Embryonic facial prominence (tissue), 1 donor: ENCODE measurements around the gene RUNX1.

Experiments used
- DNase-seq: peaks from one replicate; pipeline ENCODE4 v3.0.0-alpha.2; 2016; ENCODE audit errors: extremely low spot score

The RUNX1 gene

DNA sequence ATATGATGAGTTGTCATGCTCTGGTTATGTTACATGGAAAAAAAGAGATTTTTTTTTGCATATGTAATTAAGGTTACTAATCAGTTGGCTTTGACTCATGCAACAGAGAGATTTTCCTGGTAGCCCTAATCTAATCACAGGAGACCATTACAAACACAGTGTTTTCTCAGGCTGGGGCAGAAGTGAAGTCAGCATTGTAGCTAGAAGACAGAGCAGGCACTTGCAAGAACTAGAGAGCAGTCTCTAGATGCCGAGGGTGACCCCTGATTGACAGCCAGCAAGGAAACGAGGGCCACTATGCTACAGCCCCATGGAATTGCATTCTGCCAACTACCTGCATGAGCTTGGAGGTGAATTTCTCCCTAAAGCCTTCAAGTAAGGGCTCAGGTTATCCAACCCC, 151.3 kb downstream of the RUNX1 start:
- no peak for DNase-seq

DNA sequence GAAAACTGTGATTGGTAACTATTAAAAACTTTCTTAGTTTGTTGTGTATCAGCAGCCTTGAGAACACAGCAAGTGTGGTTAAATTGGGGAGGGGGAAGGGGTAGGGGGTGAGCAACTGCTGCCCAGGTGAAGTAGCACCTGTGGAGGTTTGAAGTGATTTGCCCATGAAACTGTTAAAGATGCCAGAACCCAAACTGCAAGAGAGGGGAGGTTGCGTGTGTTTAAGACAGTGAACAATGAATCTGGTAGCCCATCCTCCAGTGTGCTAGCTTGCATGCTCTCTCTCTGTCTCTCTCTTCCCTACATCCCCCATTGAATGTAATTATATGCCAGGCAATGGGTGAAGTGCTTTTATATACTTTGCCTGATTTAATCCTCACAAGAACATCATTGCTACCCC, 154.7 kb downstream of the RUNX1 start:
- no peak for DNase-seq

DNA sequence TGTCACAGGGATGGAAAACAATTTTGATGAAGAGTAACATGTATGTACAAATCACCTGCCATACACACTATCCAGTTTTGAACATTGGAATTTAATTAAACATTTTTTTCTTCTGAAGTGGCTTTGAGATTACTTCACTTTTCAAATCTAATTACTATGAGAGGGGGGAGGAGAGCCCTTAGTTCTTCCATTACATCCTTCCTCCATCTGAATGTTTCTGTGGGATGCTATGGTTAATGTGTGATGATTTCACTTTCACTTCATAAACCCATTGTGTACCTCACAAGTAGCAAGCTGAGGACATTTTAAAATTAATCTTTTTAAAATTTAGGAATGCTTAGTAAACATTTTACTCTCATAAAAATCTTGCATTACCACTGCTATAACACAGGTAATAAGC, 156.9 kb downstream of the RUNX1 start:
- no peak for DNase-seq

DNA sequence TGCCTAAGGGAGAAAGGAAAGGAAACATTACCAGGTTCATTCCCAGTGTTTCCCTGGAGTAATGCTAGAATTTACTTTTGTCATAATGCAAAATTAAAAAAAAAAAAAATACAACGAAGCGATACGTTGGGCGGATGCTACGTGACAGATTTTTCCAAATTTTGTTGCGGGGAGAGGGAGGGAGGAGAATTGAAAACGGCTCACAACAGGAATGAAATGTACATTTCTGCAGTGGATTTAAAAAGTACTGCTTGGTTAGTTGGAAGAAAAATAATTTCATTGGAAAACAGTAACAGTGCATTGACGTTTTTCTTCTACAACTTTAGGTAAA, 157.5 kb downstream of the RUNX1 start:
- no peak for DNase-seq

DNA sequence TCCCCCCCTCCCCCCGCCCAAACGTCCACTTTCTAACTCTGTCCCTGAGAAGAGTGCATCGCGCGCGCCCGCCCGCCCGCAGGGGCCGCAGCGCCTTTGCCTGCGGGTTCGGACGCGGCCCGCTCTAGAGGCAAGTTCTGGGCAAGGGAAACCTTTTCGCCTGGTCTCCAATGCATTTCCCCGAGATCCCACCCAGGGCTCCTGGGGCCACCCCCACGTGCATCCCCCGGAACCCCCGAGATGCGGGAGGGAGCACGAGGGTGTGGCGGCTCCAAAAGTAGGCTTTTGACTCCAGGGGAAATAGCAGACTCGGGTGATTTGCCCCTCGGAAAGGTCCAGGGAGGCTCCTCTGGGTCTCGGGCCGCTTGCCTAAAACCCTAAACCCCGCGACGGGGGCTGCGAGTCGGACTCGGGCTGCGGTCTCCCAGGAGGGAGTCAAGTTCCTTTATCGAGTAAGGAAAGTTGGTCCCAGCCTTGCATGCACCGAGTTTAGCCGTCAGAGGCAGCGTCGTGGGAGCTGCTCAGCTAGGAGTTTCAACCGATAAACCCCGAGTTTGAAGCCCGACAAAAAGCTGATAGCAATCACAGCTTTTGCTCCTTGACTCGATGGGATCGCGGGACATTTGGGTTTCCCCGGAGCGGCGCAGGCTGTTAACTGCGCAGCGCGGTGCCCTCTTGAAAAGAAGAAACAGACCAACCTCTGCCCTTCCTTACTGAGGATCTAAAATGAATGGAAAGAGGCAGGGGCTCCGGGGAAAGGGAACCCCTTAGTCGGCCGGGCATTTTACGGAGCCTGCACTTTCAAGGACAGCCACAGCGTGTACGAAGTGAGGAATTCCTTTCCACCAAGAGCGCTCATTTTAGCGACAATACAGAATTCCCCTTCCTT, 158.1 kb downstream of the RUNX1 start:
- no peak for DNase-seq

DNA sequence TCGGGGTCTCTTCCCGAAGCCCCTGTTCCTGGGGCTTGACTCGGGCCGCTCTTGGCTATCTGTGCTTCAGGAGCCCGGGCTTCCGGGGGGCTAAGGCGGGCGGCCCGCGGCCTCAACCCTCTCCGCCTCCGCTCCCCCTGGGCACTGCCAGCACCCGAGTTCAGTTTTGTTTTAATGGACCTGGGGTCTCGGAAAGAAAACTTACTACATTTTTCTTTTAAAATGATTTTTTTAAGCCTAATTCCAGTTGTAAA, 158.7 kb downstream of the RUNX1 start:
- DNase-seq = no peak

DNA sequence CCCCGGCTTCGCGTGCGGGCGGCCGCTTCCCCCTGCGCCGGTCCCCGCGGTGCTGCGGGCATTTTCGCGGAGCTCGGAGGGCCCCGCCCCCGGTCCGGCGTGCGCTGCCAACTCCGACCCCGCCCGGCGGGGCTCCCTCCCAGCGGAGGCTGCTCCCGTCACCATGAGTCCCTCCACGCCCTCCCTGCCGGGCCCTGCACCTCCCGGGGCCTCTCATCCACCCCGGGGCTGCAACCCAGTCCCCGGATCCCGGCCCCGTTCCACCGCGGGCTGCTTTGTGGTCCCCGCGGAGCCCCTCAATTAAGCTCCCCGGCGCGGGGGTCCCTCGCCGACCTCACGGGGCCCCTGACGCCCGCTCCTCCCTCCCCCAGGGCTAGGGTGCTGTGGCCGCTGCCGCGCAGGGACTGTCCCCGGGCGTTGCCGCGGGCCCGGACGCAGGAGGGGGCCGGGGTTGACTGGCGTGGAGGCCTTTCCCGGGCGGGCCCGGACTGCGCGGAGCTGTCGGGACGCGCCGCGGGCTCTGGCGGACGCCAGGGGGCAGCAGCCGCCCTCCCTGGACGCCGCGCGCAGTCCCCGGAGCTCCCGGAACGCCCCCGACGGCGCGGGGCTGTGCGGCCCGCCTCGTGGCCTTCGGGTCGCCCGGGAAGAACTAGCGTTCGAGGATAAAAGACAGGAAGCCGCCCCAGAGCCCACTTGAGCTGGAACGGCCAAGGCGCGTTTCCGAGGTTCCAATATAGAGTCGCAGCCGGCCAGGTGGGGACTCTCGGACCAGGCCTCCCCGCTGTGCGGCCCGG, 159.2 kb downstream of the RUNX1 start:
- peak; percentile 56 for DNase-seq

DNA sequence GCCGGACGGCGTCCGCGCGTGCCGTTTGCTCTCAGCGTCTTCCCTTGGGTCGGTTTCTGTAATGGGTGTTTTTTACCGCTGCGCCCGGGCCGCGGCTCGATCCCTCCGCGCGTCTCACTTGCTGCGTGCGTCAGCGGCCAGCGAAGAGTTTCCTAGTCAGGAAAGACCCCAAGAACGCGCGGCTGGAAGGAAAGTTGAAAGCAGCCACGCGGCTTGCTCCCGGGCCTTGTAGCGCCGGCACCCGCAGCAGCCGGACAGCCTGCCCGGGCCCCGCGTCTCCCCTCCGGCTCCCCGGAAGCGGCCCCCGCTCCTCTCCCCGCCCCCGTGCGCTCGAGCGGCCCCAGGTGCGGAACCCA, 159.8 kb downstream of the RUNX1 start:
- DNase-seq = no peak

DNA sequence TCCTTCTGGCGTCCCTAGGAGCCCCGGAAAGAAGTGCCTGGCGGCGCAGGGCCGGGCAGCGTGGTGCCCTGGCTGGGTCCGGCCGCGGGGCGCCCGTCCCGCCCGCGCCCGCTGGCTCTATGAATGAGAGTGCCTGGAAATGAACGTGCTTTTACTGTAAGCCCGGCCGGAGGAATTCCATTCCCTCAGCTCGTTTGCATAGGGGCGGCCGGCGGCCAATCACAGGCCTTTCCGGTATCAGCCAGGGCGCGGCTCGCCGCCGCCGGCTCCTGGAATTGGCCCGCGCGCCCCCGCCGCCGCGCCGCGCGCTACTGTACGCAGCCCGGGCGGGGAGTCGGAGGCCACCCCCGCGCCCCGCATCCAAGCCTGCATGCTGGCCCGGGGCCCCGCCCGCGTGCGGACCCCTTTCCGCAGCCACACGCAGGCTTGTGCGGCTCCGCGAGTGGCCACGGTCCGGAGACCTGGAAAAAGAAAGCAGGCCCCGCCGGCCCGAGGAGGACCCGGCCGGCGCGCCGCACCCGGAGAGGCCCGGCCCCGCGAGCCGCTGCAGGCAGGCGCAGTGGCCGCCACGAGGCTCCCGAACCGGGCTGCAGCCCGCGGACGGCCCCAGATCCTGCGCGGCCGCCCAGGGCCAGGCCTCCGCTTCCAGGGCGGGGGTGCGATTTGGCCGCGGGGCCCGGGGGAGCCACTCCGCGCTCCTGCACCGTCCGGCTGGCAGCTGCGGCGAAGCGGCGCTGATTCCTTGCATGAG, 160.4 kb downstream of the RUNX1 start:
- peak; percentile 87 for DNase-seq

DNA sequence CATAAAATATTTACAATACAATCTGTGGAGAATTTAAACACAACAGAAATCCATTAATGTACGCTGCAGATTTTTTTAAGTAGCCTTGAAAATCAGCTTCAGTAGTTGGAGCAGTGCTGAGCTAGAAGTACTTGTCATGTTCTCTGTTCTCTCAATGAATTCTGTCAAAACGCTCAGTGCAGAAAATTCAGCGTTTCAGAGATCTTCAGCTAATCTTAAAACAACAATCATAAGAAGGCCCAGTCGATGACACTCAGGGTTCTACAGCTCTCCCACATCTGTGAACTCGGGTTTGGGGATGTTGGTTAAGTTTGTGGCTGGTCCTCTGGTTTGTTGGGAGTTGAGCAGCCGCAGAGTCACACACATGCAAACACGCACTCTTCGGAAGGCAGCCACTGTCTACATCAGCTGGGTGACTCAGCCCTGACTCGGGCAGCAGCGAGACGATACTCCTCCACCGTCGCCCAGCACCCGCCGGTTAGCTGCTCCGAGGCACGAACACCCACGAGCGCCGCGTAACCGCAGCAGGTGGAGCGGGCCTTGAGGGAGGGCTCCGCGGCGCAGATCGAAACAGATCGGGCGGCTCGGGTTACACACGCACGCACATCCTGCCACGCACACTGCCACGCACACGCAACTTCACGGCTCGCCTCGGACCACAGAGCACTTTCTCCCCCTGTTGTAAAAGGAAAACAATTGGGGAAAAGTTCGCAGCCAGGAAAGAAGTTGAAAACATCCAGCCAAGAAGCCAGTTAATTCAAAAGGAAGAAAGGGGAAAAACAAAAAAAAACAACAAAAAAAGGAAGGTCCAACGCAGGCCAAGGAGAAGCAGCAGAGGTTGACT, 161.2 kb downstream of the RUNX1 start:
- no peak for DNase-seq

DNA sequence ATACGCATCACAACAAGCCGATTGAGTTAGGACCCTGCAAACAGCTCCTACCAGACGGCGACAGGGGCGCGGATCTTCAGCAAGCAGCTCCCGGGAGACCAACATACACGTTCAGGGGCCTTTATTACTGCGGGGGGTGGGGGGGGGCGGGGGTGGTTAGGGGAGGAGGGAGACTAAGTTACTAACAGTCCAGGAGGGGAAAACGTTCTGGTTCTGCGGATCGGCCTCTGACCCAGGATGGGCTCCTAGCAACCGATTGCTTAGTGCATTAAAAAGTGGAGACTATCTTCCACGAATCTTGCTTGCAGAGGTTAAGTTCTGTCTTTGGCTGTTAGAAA, 162.0 kb downstream of the RUNX1 start:
- no peak for DNase-seq

DNA sequence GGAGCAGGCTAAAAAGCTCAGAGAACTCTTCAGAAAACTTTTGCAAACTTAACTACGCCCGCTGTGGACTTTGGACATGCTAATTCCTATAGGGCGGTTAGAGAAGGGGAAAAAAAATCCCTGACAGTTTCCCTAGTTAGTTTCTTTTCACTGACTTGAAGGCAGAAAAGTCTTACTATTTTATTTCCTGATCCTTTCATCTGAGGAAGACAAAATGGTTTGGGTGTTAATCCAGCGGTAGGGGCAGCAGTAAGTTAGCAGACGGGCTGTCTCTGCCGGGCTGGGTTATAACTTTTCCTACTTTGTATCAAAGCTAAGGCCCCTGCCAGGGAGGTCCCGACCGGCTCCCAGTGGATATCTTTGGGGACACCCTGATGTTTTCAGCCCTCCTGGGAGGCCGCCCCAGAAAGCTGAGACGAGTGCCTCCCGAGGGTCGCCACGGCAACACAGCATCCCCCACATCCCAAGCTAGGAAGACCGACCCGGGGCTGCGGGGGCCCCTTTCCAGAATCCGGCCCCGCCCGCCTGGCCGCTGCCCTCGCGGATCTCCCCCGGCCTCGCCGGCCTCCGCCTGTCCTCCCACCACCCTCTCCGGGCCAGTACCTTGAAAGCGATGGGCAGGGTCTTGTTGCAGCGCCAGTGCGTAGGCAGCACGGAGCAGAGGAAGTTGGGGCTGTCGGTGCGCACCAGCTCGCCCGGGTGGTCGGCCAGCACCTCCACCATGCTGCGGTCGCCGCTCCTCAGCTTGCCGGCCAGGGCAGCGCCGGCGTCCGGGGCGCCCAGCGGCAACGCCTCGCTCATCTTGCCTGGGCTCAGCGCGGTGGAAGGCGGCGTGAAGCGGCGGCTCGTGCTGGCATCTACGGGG, 162.6 kb downstream of the RUNX1 start:
- DNase-seq = no peak

DNA sequence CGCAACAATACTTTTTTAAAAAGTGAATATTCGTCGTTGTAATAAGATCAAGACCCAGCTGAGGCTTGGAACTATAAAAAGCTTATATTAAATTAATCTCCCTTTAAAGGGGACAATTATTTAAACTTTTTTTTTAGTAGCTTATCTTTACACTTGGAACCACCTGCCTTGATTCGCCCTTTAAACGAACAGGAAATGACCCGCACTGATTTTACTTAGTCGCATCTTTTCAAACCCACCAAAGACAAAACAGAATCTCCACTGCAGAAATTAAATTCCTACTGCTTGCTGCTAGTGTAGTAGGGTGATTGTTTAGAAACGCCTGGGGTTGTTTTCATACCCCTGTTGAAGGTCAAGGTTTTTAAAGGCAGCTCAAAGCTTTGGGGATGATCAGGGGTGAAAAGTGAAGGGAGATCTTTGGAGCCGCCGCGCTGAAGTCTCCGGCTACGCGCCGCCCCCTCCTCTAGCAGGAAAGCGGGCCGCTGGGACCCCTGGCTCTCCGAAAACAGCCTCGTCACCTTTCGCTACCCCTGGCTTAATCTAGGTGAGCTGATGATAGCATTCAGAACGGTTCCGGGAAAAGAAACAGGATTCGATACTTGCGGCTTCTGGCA, 163.4 kb downstream of the RUNX1 start:
- no peak for DNase-seq

DNA sequence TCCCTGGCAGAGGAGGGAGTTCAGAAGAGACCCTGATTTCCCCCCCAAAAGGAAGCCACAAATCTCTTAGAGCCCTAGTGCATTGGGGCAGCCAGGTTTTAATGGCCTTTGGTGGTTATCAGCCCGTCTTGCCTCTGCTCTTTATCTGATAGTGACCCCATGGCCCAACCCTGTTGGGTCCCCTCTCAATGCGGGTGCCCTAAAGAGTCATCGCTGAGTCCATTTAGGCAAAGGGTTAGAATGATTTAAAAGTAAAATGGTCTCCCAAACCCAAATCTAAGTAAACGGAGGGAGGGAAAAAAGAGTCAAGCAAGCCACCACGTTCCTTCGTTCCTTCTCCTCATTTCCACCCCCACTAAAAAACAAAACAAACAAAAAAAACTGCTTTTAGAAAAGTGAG, 164.0 kb downstream of the RUNX1 start:
- DNase-seq = no peak

DNA sequence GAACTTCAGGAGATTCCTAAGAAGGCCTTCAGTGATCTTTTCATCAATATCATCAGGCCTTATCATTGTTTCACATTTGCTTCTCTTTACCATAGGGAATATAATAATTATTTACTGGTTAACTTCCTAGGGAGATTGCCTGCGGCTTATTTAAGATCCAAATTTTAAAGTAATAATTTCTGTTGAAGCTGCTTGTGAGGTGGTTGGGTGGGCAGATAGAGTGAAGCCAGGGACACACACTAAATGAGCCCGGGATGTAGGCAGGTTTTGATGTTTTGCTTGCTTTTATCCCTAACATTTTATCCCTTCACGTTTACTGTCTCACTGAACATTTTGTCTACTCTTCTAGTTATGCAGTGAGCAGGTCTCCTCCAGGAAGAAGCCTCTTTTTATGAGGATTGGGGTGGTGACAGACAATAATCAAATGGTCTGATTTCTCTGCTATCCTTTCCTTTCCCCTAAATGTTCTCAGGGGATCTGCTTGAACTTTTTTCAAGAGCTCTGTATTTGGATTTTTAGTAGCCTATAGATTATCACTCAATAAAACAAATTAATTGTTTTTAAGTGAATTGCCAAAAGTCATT, 164.7 kb downstream of the RUNX1 start:
- no peak for DNase-seq

DNA sequence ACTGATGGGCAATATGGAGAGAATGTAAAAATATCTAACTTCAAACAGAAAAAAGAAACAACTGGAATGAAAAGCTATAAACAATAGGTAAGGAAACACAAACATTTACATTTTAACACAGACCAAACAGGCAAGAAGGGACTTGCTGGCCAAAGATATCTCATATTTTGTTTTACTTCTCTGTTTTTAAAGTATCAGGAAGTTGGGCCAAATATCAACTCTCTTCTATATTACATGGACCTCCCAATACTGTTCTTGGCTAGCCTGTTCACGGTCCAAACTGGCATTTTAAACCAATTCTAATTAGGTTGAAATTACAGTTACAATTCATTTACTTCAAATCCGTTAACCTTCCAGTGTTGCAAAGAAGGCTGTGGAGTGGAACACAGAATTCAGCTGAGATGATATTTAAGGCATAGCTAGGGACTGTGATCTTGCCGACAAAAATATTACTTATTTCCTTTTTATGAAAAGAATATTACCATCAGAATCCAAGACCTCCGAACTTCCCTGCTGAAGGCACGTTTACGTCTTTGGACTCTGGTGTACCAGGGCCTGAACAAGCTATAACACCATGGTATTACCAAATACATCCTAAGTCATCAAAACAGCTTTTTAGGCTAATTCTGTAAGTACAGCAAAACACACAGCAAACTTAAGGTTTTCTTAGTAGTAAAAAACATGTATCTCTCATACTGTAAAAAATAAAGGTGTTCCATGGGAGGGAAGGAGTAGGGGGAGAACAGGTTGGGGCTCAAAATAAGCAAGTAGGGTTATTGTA, 165.4 kb downstream of the RUNX1 start:
- DNase-seq = no peak

DNA sequence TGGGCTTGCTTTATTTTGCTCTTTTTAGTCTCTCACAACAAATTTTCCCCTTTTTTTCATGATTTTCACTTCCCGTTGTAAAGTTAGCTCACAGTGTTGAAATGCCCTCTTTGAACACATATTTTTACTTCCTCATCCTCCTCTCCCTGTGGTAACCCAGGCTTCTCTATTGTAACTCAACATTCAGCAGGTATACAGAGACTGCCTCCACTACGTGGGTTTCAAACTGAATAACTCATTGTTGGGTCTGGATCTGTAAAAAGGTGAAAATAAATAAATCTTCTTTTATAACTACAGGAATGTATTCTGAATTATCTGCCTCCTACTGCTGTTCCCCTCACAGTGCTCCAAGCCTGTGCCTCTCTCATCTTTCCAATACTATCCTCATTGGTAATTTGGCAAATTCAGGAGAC, 166.4 kb downstream of the RUNX1 start:
- DNase-seq = no peak

DNA sequence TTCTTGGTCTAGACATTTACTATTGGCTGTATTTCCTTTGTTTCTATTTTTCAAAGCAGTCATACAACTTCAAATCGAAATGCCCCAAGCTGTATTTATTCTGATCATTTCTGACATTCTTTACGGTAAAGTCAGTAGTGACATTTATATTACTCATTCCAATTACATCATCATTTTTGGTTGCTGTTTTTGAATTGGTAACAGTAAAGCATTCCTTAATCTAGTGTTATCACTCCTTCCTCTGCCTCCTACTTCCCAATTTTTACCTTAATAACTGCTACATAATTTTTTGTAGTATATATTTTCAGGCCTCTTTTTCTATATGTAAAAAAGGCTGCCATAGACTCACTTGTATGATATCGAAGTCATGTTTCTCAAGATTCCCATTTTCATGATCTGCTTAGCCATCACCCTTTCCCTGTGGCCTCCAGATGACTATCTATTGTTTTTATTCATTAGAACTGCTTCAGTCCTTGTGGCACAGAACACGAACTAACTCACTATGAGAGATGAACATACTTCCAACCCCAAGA, 167.2 kb downstream of the RUNX1 start:
- no peak for DNase-seq

DNA sequence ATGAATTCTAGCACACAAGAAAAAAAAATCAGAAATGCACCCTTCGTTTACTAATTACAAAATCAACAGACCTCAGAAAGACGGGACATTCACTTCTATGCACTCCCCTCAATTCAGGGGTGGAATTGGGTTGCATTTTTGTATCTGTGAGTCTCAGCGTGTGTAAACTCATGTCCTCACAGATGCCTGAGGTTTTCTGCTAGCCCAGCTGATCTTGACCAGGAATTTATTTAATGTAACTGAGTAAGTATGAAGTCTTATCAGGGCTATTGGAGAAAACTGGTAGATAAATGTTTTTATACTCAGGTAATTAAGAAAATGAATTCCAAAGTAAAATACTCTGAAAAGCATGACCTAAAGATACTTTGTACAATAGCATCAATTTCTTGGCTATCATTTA, 167.7 kb downstream of the RUNX1 start:
- DNase-seq = no peak
